Right forelimb (tissue), 1 donor: ENCODE data around the gene TLX1.
A peak's percentile ranks its signal among the peaks of the same experiment; 100 is the strongest.

Source experiments
- DNase-seq: peaks from one replicate; pipeline ENCODE4 v3.0.0-alpha.2; 2018

Gene TLX1

GRCh38 chr10:101134299-101135127 is 3.4 kb downstream of the TLX1 start:
- DNase-seq = no peak

- no peak for DNase-seq
Measured at GRCh38 chr10:101135141-101136006, 4.3 kb downstream of the TLX1 start.

- DNase-seq = no peak
Measured at GRCh38 chr10:101136007-101136707, 5.1 kb downstream of the TLX1 start.

GRCh38 chr10:101136708-101137121 is 5.6 kb downstream of the TLX1 start:
- DNase-seq = no peak

- DNase-seq = no peak
Measured at GRCh38 chr10:101137271-101137670, 6.2 kb downstream of the TLX1 start.

- DNase-seq = no peak
Measured at GRCh38 chr10:101138788-101139420, 7.8 kb downstream of the TLX1 start.

GRCh38 chr10:101139421-101139911 is 8.4 kb downstream of the TLX1 start:
- no peak for DNase-seq

- no peak for DNase-seq
Measured at GRCh38 chr10:101140084-101140949, 9.2 kb downstream of the TLX1 start.

GRCh38 chr10:101140950-101141615 is 10.0 kb downstream of the TLX1 start:
- DNase-seq = no peak

GRCh38 chr10:101141616-101142532 is 10.8 kb downstream of the TLX1 start:
- peak; percentile 90 for DNase-seq

- no peak for DNase-seq
Measured at GRCh38 chr10:101142533-101143344, 11.6 kb downstream of the TLX1 start.

- DNase-seq = no peak
Measured at GRCh38 chr10:101143345-101143630, 12.2 kb downstream of the TLX1 start.

- no peak for DNase-seq
Measured at GRCh38 chr10:101144053-101144452, 13.0 kb downstream of the TLX1 start.

GRCh38 chr10:101145145-101145544 is 14.0 kb downstream of the TLX1 start:
- no peak for DNase-seq

- no peak for DNase-seq
Measured at GRCh38 chr10:101145750-101146391, 14.8 kb downstream of the TLX1 start.

GRCh38 chr10:101146392-101147251 is 15.5 kb downstream of the TLX1 start:
- no peak for DNase-seq

- DNase-seq = no peak
Measured at GRCh38 chr10:101151395-101151794, 20.3 kb downstream of the TLX1 start.

GRCh38 chr10:101152316-101152715 is 21.2 kb downstream of the TLX1 start:
- DNase-seq = no peak
